K562 (cell line): ENCODE data around the gene IGLON5. TPM values are rescaled to one million over a fixed set of nuclear protein-coding genes. Genes with fewer than 3 reads are reported as not detected.
A peak's percentile ranks its signal among the peaks of the same experiment; 100 is the strongest.

Source experiments
- CEBPG ChIP-seq, 3 experiments: fragments of 200-800 bp in 1 of 3; sonication (Bioruptor generic) in 1 of 3; sonication (generic) in 1 of 3; formaldehyde crosslinking in 1 of 3; IDR thresholded peaks in 2 of 3; conservative IDR thresholded peaks in 1 of 3; 2 replicates each; pipeline versions ENCODE4 v1.6.1 to v1.8.0; 2016 to 2022; ENCODE audit warnings: missing compliant biosample characterization in 2 of 3, missing genetic modification characterization in 2 of 3, mild to moderate bottlenecking in 1 of 3, missing genetic modification reagents in 1 of 3
- CREM ChIP-seq: IDR thresholded peaks from 2 replicates; pipeline ENCODE4 v1.6.1; 2014; ENCODE audit warnings: antibody characterized with exemption, low read depth
- E2F6 ChIP-seq, 2 experiments: IDR thresholded peaks; 2 replicates each; pipeline ENCODE4 v1.6.1; 2011; ENCODE audit warnings: borderline replicate concordance in 1 of 2, control low read depth in 1 of 2, low read depth in 1 of 2, low read length in 1 of 2, mild to moderate bottlenecking in 1 of 2, mixed read lengths in 1 of 2, moderate library complexity in 1 of 2; ENCODE audit not compliant: insufficient read depth in 1 of 2, insufficient read length in 1 of 2, poor library complexity in 1 of 2, severe bottlenecking in 1 of 2; ENCODE audit errors: extremely low read depth in 1 of 2
- ELF2 ChIP-seq: fragments of 250-450 bp; sonication (Bioruptor Pico); IDR thresholded peaks from 2 replicates; pipeline ENCODE4 v1.5.0; 2021; ENCODE audit warnings: mild to moderate bottlenecking
- ETV1 ChIP-seq: fragments of 450-650 bp; conservative IDR thresholded peaks from 2 replicates; pipeline ENCODE4 v1.6.1; 2016; ENCODE audit warnings: missing genetic modification characterization, control low read depth, low read depth, missing compliant biosample characterization
- ETV6 ChIP-seq, 3 experiments: fragments of 150-350 bp in 1 of 3; sonication (generic) in 1 of 3; formaldehyde crosslinking in 1 of 3; IDR thresholded peaks; 2 replicates each; pipeline versions ENCODE4 v1.6.1 to v1.8.0; 2014 to 2022; ENCODE audit warnings: borderline replicate concordance in 2 of 3, low read depth in 2 of 3, antibody characterized with exemption in 1 of 3, low read length in 1 of 3, mild to moderate bottlenecking in 1 of 3, missing genetic modification reagents in 1 of 3
- GTF2A2 ChIP-seq: IDR thresholded peaks from 2 replicates; pipeline ENCODE4 v1.6.1; 2016; ENCODE audit warnings: mild to moderate bottlenecking, missing genetic modification characterization, missing compliant biosample characterization
- IRF1 ChIP-seq: sonication (generic); formaldehyde crosslinking; IDR thresholded peaks from 2 replicates; pipeline ENCODE4 v1.8.0; 2022; ENCODE audit warnings: missing genetic modification reagents, mild to moderate bottlenecking, borderline replicate concordance
- KDM5B ChIP-seq: fragments of 200-600 bp; sonication (generic); IDR thresholded peaks from 2 replicates; pipeline ENCODE4 v1.6.1; 2012; ENCODE audit warnings: low read depth, mild to moderate bottlenecking, moderate library complexity, low read length, control low read depth, inconsistent platforms; ENCODE audit not compliant: insufficient replicate concordance
- MEIS2 ChIP-seq: fragments of 450-650 bp; IDR thresholded peaks from 2 replicates; pipeline ENCODE4 v1.6.1; 2014; ENCODE audit warnings: mild to moderate bottlenecking; ENCODE audit not compliant: partially characterized antibody
- NFXL1 ChIP-seq: fragments of 450-650 bp; formaldehyde crosslinking; IDR thresholded peaks from 2 replicates; pipeline ENCODE4 v1.4.0; 2021; ENCODE audit warnings: mild to moderate bottlenecking
- NRF1 ChIP-seq, 2 experiments: fragments of 450-650 bp; IDR thresholded peaks in 1 of 2; conservative IDR thresholded peaks in 1 of 2; 2 replicates each; pipeline ENCODE4 v1.6.1; 2014; ENCODE audit warnings: mild to moderate bottlenecking in 2 of 2
- RNF2 ChIP-seq: sonication (generic); IDR thresholded peaks from 2 replicates; pipeline ENCODE4 v1.6.1; 2016
- SAFB ChIP-seq: fragments of 200-400 bp; formaldehyde crosslinking; IDR thresholded peaks from 2 replicates; pipeline ENCODE4 v1.6.1; 2017; ENCODE audit warnings: low read depth, low read length, borderline replicate concordance
- SMAD4 ChIP-seq: fragments of 250-450 bp; sonication (Bioruptor Pico); conservative IDR thresholded peaks from 2 replicates; pipeline ENCODE4 v1.8.0; 2021; ENCODE audit warnings: inconsistent platforms, mild to moderate bottlenecking, moderate library complexity
- SREBF2 ChIP-seq: sonication (generic); formaldehyde crosslinking; IDR thresholded peaks from 2 replicates; pipeline ENCODE4 v1.4.0; 2020; ENCODE audit warnings: mild to moderate bottlenecking, missing genetic modification reagents
- THRAP3 ChIP-seq: fragments of 450-650 bp; IDR thresholded peaks from 2 replicates; pipeline ENCODE4 v1.6.1; 2016; ENCODE audit warnings: mild to moderate bottlenecking, inconsistent platforms, borderline replicate concordance
- ZNF280A ChIP-seq: fragments of 450-650 bp; IDR thresholded peaks from 2 replicates; pipeline ENCODE4 v1.6.1; 2018; ENCODE audit warnings: mild to moderate bottlenecking, low read depth; ENCODE audit not compliant: partially characterized antibody
- polyA plus RNA-seq, 8 experiments: library from polyadenylated mRNA; depleted of rRNA in 4 of 8; stranded (reverse) in 5 of 8; unstranded in 3 of 8; fragments of >200 nt; fragmentation: Nextera tagmentation in 2 of 8; fragmentation: Illumina TruSeq in 1 of 8; extraction: Ambion mirVana in 2 of 8; extraction: Trizol in 1 of 8; gene quantifications; 2 replicates each; pipeline versions ENCODE4 v1.2.1 to v1.2.3, GENCODE V29; 2011 to 2014; ENCODE audit warnings: inconsistent platforms in 1 of 8, missing spikeins in 1 of 8
- total RNA-seq, 7 experiments: library from RNA; depleted of rRNA in 6 of 7; stranded (reverse); fragments of >200 nt in 6 of 7; fragmentation: Illumina TruSeq in 2 of 7; extraction: Trizol in 2 of 7; gene quantifications; 2 replicates each; pipeline versions ENCODE4 v1.2.1 to v1.2.3, GENCODE V29; 2011 to 2021; ENCODE audit warnings: low replicate concordance in 1 of 7
- TF ChIP-seq, protein P1 (sequence below): fragments of 200-800 bp; sonication (Bioruptor generic); IDR thresholded peaks from 2 replicates; pipeline ENCODE4 v1.6.1; 2017; ENCODE audit warnings: missing genetic modification characterization, missing compliant biosample characterization

IGLON5 gene
- total and polyA plus RNA-seq, 9 of the 15 experiments (the other 6 are each of a cell fraction or from before 2014, with no cell fraction given): 0.03 to 0.22 (median 0.14) TPM; not detected in 2

DNA sequence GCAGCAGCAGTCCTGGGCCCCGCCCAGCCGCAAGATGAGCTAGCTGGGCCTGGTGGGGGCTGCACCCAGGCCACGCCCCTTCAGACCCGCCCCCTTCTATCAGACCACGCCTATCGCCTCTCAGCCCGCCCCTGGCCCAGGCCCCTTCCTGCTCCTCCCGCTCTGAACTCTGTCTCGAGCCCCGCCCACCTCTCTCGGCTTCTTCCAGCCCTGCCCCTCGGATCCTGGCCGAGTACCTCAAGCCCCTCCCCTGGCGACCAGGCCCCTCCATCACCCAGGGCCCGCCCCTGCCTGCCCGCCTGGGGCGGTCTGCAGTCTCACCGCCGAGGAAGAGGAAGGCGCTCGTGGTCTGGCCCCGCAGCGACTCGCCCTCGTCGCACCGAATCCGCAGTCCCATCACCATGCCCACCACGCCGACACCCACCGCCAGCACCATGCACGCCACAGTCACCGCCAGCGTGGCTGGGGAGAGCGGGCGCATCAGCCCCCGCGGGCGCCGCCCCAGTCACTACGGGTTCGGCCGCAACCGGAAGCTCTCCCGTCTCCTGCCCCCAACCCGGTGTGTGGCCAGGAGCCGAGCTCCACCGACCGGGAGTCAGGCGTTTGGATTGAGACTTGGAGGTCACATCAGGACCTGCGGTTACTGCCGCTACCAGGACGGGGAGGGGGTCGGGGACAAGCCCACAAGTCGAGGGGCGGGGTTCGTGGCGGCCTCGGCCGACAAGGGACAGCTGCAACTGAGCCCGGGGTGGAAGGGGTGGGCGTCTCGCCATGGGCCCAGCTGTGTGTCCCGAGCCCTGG, 56.3 kb downstream of the IGLON5 start (continued):
- peak; percentile 92 for TF ChIP-seq SMAD4
- TF ChIP-seq GTF2A2 (tag): no peak
- TF ChIP-seq, protein P1, sequence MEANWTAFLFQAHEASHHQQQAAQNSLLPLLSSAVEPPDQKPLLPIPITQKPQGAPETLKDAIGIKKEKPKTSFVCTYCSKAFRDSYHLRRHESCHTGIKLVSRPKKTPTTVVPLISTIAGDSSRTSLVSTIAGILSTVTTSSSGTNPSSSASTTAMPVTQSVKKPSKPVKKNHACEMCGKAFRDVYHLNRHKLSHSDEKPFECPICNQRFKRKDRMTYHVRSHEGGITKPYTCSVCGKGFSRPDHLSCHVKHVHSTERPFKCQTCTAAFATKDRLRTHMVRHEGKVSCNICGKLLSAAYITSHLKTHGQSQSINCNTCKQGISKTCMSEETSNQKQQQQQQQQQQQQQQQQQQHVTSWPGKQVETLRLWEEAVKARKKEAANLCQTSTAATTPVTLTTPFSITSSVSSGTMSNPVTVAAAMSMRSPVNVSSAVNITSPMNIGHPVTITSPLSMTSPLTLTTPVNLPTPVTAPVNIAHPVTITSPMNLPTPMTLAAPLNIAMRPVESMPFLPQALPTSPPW: peak; percentile 87
- peak; percentile 49; the same call in 1 of the 2 replicates for TF ChIP-seq ELF2 (CRISPR knock-in tag)
- TF ChIP-seq SAFB: 0 out of 2 replicates have a peak, but pooled peaks have one; percentile 38
- TF ChIP-seq NRF1 (conservative IDR thresholded peaks at IDR 0.05 in 1 of 2, IDR thresholded peaks at IDR 0.05 in 1 of 2): peak; percentile 81 to 84
- peak; percentile 15 for TF ChIP-seq MEIS2
- TF ChIP-seq ETV1: peak; percentile 90
- TF ChIP-seq IRF1 (CRISPR knock-in tag): no peak
- peak; percentile 39 for TF ChIP-seq KDM5B
- TF ChIP-seq THRAP3: no peak
- peak; percentile 52 for TF ChIP-seq CREM
- TF ChIP-seq ETV6 (IDR thresholded peaks at IDR 0.05; ENCODE audit: borderline replicate concordance in 1 of 2, low read depth in 2 of 2, low read length in 1 of 2): no peak; a peak in 1 of 4 replicates
- TF ChIP-seq ETV6 (CRISPR knock-in tag; IDR thresholded peaks at IDR 0.05; ENCODE audit: borderline replicate concordance): no peak
- no peak for TF ChIP-seq ZNF280A
- TF ChIP-seq E2F6 (IDR thresholded peaks at IDR 0.05; ENCODE audit: borderline replicate concordance in 1 of 2, extremely low read depth in 1 of 2, insufficient read depth in 1 of 2, insufficient read length in 1 of 2, low read depth in 1 of 2, low read length in 1 of 2, poor library complexity in 1 of 2, severe bottlenecking in 1 of 2): peak in 1 of 2 experiments; percentile 48
- TF ChIP-seq CEBPG (CRISPR knock-in tag; IDR thresholded peaks at IDR 0.05): no peak
- TF ChIP-seq CEBPG (tag; conservative IDR thresholded peaks at IDR 0.05 in 1 of 2, IDR thresholded peaks at IDR 0.05 in 1 of 2): no peak
- no peak for TF ChIP-seq NFXL1
- TF ChIP-seq RNF2: peak; percentile 58; the same call in 1 of the 2 replicates
- no peak for TF ChIP-seq SREBF2
